ENCODE results near the gene HECW1.

Gene HECW1

GRCh38 chr7:43281268-43281667, 168.8 kb downstream of the HECW1 start:
- no peak for DNase-seq (ENCODE audit: low spot score)
- TF ChIP-seq, protein P1, sequence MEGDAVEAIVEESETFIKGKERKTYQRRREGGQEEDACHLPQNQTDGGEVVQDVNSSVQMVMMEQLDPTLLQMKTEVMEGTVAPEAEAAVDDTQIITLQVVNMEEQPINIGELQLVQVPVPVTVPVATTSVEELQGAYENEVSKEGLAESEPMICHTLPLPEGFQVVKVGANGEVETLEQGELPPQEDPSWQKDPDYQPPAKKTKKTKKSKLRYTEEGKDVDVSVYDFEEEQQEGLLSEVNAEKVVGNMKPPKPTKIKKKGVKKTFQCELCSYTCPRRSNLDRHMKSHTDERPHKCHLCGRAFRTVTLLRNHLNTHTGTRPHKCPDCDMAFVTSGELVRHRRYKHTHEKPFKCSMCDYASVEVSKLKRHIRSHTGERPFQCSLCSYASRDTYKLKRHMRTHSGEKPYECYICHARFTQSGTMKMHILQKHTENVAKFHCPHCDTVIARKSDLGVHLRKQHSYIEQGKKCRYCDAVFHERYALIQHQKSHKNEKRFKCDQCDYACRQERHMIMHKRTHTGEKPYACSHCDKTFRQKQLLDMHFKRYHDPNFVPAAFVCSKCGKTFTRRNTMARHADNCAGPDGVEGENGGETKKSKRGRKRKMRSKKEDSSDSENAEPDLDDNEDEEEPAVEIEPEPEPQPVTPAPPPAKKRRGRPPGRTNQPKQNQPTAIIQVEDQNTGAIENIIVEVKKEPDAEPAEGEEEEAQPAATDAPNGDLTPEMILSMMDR (IDR thresholded peaks at IDR 0.05; ENCODE audit: extremely low read depth, missing control alignments) = no peak

DNA sequence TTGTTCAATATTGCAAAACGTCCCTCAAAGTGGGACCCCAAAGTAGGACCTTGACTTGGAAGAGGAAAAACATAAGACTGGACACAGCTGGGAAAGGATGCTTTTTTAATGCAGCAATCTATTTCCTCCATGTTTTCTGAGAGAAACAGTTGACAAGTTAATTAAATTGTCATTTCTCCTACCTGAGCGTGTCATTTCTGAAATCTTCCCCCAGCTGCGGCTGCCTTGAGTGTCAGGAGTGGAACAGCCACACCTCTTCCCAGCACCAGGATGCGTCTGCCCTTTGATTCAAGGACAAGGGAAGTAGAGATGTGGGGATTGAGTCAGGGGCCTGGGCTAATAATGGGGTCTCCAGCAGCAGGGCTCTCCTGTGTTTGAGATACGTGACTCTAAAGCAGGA, 171.3 kb downstream of the HECW1 start:
- TF ChIP-seq, protein P1 (IDR thresholded peaks at IDR 0.05; ENCODE audit: extremely low read depth, missing control alignments) = no peak

GRCh38 chr7:43289826-43290225, 177.4 kb downstream of the HECW1 start:
- TF ChIP-seq, protein P1 (IDR thresholded peaks at IDR 0.05; ENCODE audit: extremely low read depth, missing control alignments) = no peak
- DNase-seq (ENCODE audit: low spot score) = no peak

More for the DNA sequence above, 171.3 kb downstream of the HECW1 start:
- DNase-seq (ENCODE audit: low spot score) = no peak

- TF ChIP-seq, protein P1 (IDR thresholded peaks at IDR 0.05; ENCODE audit: extremely low read depth, missing control alignments) = no peak
- DNase-seq (ENCODE audit: low spot score) = no peak
These were observed 178.5 kb downstream of the HECW1 start for GRCh38 chr7:43290978-43291377.

- TF ChIP-seq, protein P1 (IDR thresholded peaks at IDR 0.05; ENCODE audit: extremely low read depth, missing control alignments) = no peak
- no peak for DNase-seq (ENCODE audit: low spot score)
These were observed 179.3 kb downstream of the HECW1 start for GRCh38 chr7:43291789-43292188.

DNA sequence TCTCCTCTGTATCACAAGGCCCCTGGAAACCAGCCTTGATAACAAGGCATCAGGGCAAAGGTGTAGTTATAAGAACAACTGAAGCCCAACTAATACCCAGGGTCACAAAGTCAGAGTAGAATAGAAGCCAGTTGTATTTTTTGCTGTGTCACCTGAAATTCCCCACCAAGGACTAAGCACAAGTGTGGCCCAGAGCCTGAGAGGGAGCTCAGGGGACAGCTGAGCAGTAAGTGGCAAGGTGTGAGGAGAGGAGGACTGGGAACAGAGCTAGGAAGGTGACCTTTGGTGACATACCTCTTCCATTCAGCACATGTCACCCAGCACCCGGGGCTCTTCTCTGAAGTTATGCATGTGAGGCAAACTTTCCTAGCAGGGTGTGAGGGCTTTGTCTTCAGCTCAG, 179.9 kb downstream of the HECW1 start:
- TF ChIP-seq, protein P1 (IDR thresholded peaks at IDR 0.05; ENCODE audit: extremely low read depth, missing control alignments) = no peak

GRCh38 chr7:43294080-43294630, 181.7 kb downstream of the HECW1 start:
- TF ChIP-seq, protein P1 (IDR thresholded peaks at IDR 0.05; ENCODE audit: extremely low read depth, missing control alignments) = no peak
- DNase-seq (ENCODE audit: low spot score) = no peak

More for the DNA sequence above, 179.9 kb downstream of the HECW1 start:
- DNase-seq (ENCODE audit: low spot score) = no peak

Data from GM20000 (cell line).